IMR-90 (cell line): Measurements from ENCODE around the gene GRIN2A. TPM values are rescaled to one million over a fixed set of nuclear protein-coding genes. Genes with fewer than 3 reads are reported as not detected.

ENCODE experiments used
- ATAC-seq: fragments of 200-7000 bp; cut with Tn5 transposase; 2 replicates; pipeline ENCODE4 v1.9.1; 2020; ENCODE audit warnings: low read depth, mild to moderate bottlenecking, moderate library complexity
- BruUV-seq: library from RNA; stranded (reverse); fragments of 400-500 nt; replicated peaks from 2 replicates; lab custom pipeline; 2021; lab: Mats Ljungman, UMichigan
- CTCF ChIA-PET: fragments of 300-600 bp; formaldehyde crosslinking; extraction: SDS; loops from one replicate; lab custom pipeline; 2021; ENCODE audit warnings: antibody characterized with exemption; lab: Yijun Ruan, JAX
- POLR2A ChIA-PET: fragments of 300-600 bp; sonication (Branson Sonifier 250); formaldehyde crosslinking; loops from one replicate; lab custom pipeline; 2022; ENCODE audit warnings: antibody characterized with exemption; ENCODE audit not compliant: unreplicated experiment; lab: Charles Lee
- DNase-seq: peaks from one replicate; pipeline ENCODE4 v3.0.0; 2013
- H2AFZ ChIP-seq: replicated peaks from 2 replicates; pipeline ENCODE3; 2013; ENCODE audit warnings: low read length, mild to moderate bottlenecking; ENCODE audit not compliant: poor library complexity
- H2AK5ac ChIP-seq: 2 replicates; pipeline ENCODE4 v1.6.1; 2013; ENCODE audit warnings: low read depth, low read length, inconsistent platforms
- H2AK9ac ChIP-seq: replicated peaks from 2 replicates; pipeline ENCODE3; 2013; ENCODE audit warnings: mild to moderate bottlenecking, low read depth, low read length, moderate library complexity; ENCODE audit not compliant: poor library complexity
- H2BK120ac ChIP-seq: 2 replicates; pipeline ENCODE4 v1.6.1; 2013; ENCODE audit warnings: low read depth, low read length, inconsistent platforms
- H2BK15ac ChIP-seq: 3 replicates; pipeline ENCODE4 v1.6.1; 2013; ENCODE audit warnings: low read depth, low read length, inconsistent platforms
- H2BK20ac ChIP-seq: 2 replicates; pipeline ENCODE4 v1.6.1; 2013; ENCODE audit warnings: low read depth, mild to moderate bottlenecking, inconsistent platforms, low read length, moderate library complexity
- H2BK5ac ChIP-seq: 2 replicates; pipeline ENCODE4 v1.6.1; 2013; ENCODE audit warnings: mild to moderate bottlenecking, low read depth, low read length, inconsistent platforms; ENCODE audit not compliant: poor library complexity, severe bottlenecking
- H3K14ac ChIP-seq: replicated peaks from 2 replicates; pipeline ENCODE4 v1.6.1; 2013; ENCODE audit warnings: low read depth, low read length, inconsistent platforms
- H3K18ac ChIP-seq: 2 replicates; pipeline ENCODE4 v1.6.1; 2013; ENCODE audit warnings: low read depth, low read length, control low read depth
- H3K23ac ChIP-seq: 2 replicates; pipeline ENCODE4 v1.6.1; 2013; ENCODE audit warnings: low read depth, low read length, inconsistent platforms
- H3K27ac ChIP-seq: 2 replicates; pipeline ENCODE4 v1.5.1; 2013; ENCODE audit warnings: mild to moderate bottlenecking, control low read depth, low read length; ENCODE audit not compliant: insufficient read depth
- H3K27me3 ChIP-seq: 2 replicates; pipeline ENCODE4 v1.6.1; 2013; ENCODE audit warnings: low read length; ENCODE audit not compliant: control insufficient read depth, insufficient read depth
- H3K36me3 ChIP-seq: 2 replicates; pipeline ENCODE4 v1.6.1; 2013; ENCODE audit warnings: low read length, mixed read lengths; ENCODE audit not compliant: control insufficient read depth, insufficient read depth
- H3K4ac ChIP-seq: 2 replicates; pipeline ENCODE4 v1.6.1; 2013; ENCODE audit warnings: low read depth, low read length, inconsistent platforms
- H3K4me1 ChIP-seq: 2 replicates; pipeline ENCODE4 v1.6.1; 2013; ENCODE audit warnings: low read length, mixed read lengths; ENCODE audit not compliant: control insufficient read depth, insufficient read depth
- H3K4me2 ChIP-seq: 2 replicates; pipeline ENCODE4 v1.6.1; 2013; ENCODE audit warnings: low read depth, mild to moderate bottlenecking, control low read depth, low read length, moderate library complexity
- H3K4me3 ChIP-seq: 2 replicates; pipeline ENCODE4 v1.5.1; 2013; ENCODE audit warnings: low read depth, mild to moderate bottlenecking, control low read depth, low read length, moderate library complexity; ENCODE audit not compliant: insufficient read depth
- H3K56ac ChIP-seq: 2 replicates; pipeline ENCODE4 v1.6.1; 2013; ENCODE audit warnings: low read length, inconsistent platforms; ENCODE audit not compliant: insufficient read depth; ENCODE audit errors: extremely low read depth
- H3K79me1 ChIP-seq, 2 experiments: 2 replicates each; pipeline ENCODE4 v1.6.1; 2013; ENCODE audit warnings: low read length in 2 of 2, inconsistent platforms in 1 of 2, low read depth in 1 of 2
- H3K9ac ChIP-seq: 2 replicates; pipeline ENCODE4 v1.6.1; 2013; ENCODE audit warnings: low read depth, low read length, control low read depth
- H3K9me1 ChIP-seq: 2 replicates; pipeline ENCODE4 v1.6.1; 2013; ENCODE audit warnings: low read length, inconsistent platforms; ENCODE audit not compliant: insufficient read depth
- H3K9me3 ChIP-seq: 2 replicates; pipeline ENCODE4 v1.6.1; 2013; ENCODE audit warnings: low read length; ENCODE audit not compliant: control insufficient read depth, insufficient read depth
- H4K20me1 ChIP-seq: 2 replicates; pipeline ENCODE4 v1.6.1; 2013; ENCODE audit warnings: low read length, inconsistent platforms; ENCODE audit not compliant: insufficient read depth
- H4K5ac ChIP-seq: 2 replicates; pipeline ENCODE4 v1.6.1; 2013; ENCODE audit warnings: mild to moderate bottlenecking, low read depth, low read length, control low read depth
- H4K8ac ChIP-seq, 2 experiments: 2 replicates each; pipeline ENCODE4 v1.6.1; 2013; ENCODE audit warnings: low read depth in 2 of 2, low read length in 2 of 2, control low read depth in 1 of 2, inconsistent platforms in 1 of 2
- H4K91ac ChIP-seq: 2 replicates; pipeline ENCODE4 v1.6.1; 2013; ENCODE audit warnings: low read depth, low read length, inconsistent platforms; ENCODE audit not compliant: insufficient read depth
- RAD21 ChIP-seq: IDR thresholded peaks from 2 replicates; pipeline ENCODE4 v1.6.1; 2012; ENCODE audit warnings: low read length, improper control_type of control experiment
- WGBS, 2 experiments: methylation state at CpG; one replicate each; pipeline versions ENCODE4 v1.1.5 to v1.1.7; 2013; ENCODE audit warnings: missing lambda C conversion rate in 2 of 2; ENCODE audit not compliant: insufficient read length in 1 of 2; ENCODE audit errors: extremely low coverage in 2 of 2; 5-methylcytosine and 5-hydroxymethylcytosine counted together
- dilution Hi-C: fragments of 300-500 bp; cut with HindIII; formaldehyde crosslinking; loops from one replicate; pipeline ENCODE4 v1.14.3; 2018; ENCODE audit warnings: low sequenced_read_pairs; ENCODE audit not compliant: unreplicated experiment
- in situ Hi-C: fragments of 300-500 bp; cut with MboI; formaldehyde crosslinking; loops from 3 replicates; pipeline ENCODE4 v1.14.3; 2019; ENCODE audit warnings: low sequenced_read_pairs, inconsistent platforms, mixed read lengths
- intact Hi-C: fragments of 100-400 bp; cut with micrococcal nuclease; formaldehyde crosslinking; loops from 2 replicates; pipeline ENCODE4 v1.10.0; 2022
- polyA plus RNA-seq, 3 experiments: library from polyadenylated mRNA; depleted of rRNA; stranded (reverse); fragments of >200 nt; gene quantifications; 2 replicates each; pipeline ENCODE4 v1.2.3, GENCODE V29; 2012; ENCODE audit warnings: low replicate concordance in 1 of 3
- total RNA-seq: library from RNA; depleted of rRNA; stranded (reverse); fragments of >200 nt; gene quantifications from 2 replicates; pipeline ENCODE4 v1.2.3, GENCODE V29; 2012
- TF ChIP-seq, protein P1 (sequence below): conservative IDR thresholded peaks from 2 replicates; pipeline ENCODE4 v1.5.1; 2012; ENCODE audit warnings: mild to moderate bottlenecking, low read depth, low read length, improper control_type of control experiment

GRIN2A gene
- total and polyA plus RNA-seq, 2 of the 4 experiments (the other 2 are of a cell fraction): under 0.01 TPM; not detected in 1

DNA sequence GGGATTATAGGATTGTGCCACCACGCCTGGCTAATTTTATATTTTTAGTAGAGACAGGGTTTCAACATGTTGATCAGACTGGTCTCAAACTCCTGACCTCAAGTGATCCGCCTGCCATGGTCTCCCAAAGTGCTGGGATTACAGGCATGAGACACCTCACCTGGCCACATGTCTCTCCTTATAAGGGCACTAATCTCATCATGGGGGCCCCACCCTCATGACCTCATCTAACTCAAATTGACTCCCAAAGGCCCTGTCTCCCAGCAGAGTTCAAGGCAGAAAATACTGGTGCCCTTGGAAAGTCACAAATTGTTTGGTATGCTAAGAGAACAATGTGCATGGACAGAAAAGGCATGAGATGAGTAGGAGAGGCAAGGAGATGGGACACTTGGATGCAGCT lies 49.3 kb upstream of the GRIN2A start:
- H3K14ac ChIP-seq: no peak overlapping the region
- no peaks in the 10 kb centered on the region for H4K20me1 ChIP-seq
- no peaks in the 10 kb centered on the region for H3K79me1 ChIP-seq
- H3K4me1 ChIP-seq: no peaks in the 10 kb centered on the region
- H2BK15ac ChIP-seq: no peak overlapping the region
- H3K4me3 ChIP-seq: no peak overlapping the region
- BruUV-seq: no TSS peak
- H3K9me3 ChIP-seq: peaks cover 6% of the 10 kb centered on the region
- intact Hi-C loops: no loop called here
- no peak overlapping the region for H4K91ac ChIP-seq
- 20% methylated on average over 1 of the region's 2 CpGs; no CpG with 5 or more reads in 1 of the 2 experiments for WGBS, 2 experiments
- no peak overlapping the region for H2BK20ac ChIP-seq
- no peak overlapping the region for H2AK9ac ChIP-seq
- no peak overlapping the region for H4K8ac ChIP-seq
- H2AFZ ChIP-seq: no peak overlapping the region
- H3K23ac ChIP-seq: no peak overlapping the region
- H3K4me2 ChIP-seq: no peak overlapping the region
- CTCF ChIA-PET: no interaction called here
- H3K4ac ChIP-seq: no peak overlapping the region
- no peaks in the 10 kb centered on the region for H3K36me3 ChIP-seq
- in situ Hi-C loops: no loop called here
- DNase-seq: no peak
- H2AK5ac ChIP-seq: no peak overlapping the region
- no peaks in the 10 kb centered on the region for H3K9me1 ChIP-seq
- ATAC-seq: no peak
- no peak overlapping the region for H3K27ac ChIP-seq
- no peak overlapping the region for H3K9ac ChIP-seq
- no peak overlapping the region for H3K56ac ChIP-seq
- H4K5ac ChIP-seq: no peak overlapping the region
- no peak overlapping the region for H2BK5ac ChIP-seq
- no peak overlapping the region for H2BK120ac ChIP-seq
- POLR2A ChIA-PET: no interaction called here
- no peaks in the 10 kb centered on the region for H3K27me3 ChIP-seq
- TF ChIP-seq, protein P1, sequence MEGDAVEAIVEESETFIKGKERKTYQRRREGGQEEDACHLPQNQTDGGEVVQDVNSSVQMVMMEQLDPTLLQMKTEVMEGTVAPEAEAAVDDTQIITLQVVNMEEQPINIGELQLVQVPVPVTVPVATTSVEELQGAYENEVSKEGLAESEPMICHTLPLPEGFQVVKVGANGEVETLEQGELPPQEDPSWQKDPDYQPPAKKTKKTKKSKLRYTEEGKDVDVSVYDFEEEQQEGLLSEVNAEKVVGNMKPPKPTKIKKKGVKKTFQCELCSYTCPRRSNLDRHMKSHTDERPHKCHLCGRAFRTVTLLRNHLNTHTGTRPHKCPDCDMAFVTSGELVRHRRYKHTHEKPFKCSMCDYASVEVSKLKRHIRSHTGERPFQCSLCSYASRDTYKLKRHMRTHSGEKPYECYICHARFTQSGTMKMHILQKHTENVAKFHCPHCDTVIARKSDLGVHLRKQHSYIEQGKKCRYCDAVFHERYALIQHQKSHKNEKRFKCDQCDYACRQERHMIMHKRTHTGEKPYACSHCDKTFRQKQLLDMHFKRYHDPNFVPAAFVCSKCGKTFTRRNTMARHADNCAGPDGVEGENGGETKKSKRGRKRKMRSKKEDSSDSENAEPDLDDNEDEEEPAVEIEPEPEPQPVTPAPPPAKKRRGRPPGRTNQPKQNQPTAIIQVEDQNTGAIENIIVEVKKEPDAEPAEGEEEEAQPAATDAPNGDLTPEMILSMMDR: no peak
- no peak for TF ChIP-seq RAD21
- dilution Hi-C loops: no loop called here
- H3K18ac ChIP-seq: no peak overlapping the region
